ENCODE results near the gene HLA-DOA.

The HLA-DOA gene

GRCh38 chr6:33008944-33009861, at the start of gene HLA-DOA:
HLA-DOA (minus strand) TSS chr6:33009591.
- peak in 1 of 2 experiments; percentile 45 for DNase-seq

- DNase-seq = no peak
Measured at GRCh38 chr6:33057222-33058150, 48.1 kb upstream of the HLA-DOA start.

GRCh38 chr6:33053230-33053629, 43.8 kb upstream of the HLA-DOA start:
- no peak for DNase-seq

GRCh38 chr6:33052627-33053026, 43.2 kb upstream of the HLA-DOA start:
- DNase-seq = no peak

- DNase-seq = no peak
Measured at GRCh38 chr6:33050014-33050810, 40.8 kb upstream of the HLA-DOA start.

GRCh38 chr6:33049323-33050013, 40.1 kb upstream of the HLA-DOA start:
- no peak for DNase-seq

- DNase-seq = no peak
Measured at GRCh38 chr6:33040157-33040556, 30.8 kb upstream of the HLA-DOA start.

GRCh38 chr6:33036535-33036934, 27.1 kb upstream of the HLA-DOA start:
- no peak for DNase-seq

GRCh38 chr6:33034554-33034953, 25.2 kb upstream of the HLA-DOA start:
- DNase-seq = no peak

- no peak for DNase-seq
Measured at GRCh38 chr6:33030245-33030644, 20.9 kb upstream of the HLA-DOA start.

GRCh38 chr6:33029328-33030184, 20.2 kb upstream of the HLA-DOA start:
- peak in 1 of 2 experiments; percentile 23 for DNase-seq

GRCh38 chr6:33028220-33028849, 18.9 kb upstream of the HLA-DOA start:
- DNase-seq = no peak

GRCh38 chr6:33024521-33024920, 15.1 kb upstream of the HLA-DOA start:
- DNase-seq = peak; percentile 62 to 65

- no peak for DNase-seq
Measured at GRCh38 chr6:33023536-33023935, 14.1 kb upstream of the HLA-DOA start.

- no peak for DNase-seq
Measured at GRCh38 chr6:33021917-33022316, 12.5 kb upstream of the HLA-DOA start.

GRCh38 chr6:33019372-33019771, 10.0 kb upstream of the HLA-DOA start:
- no peak for DNase-seq

- peak in 1 of 2 experiments; percentile 51 for DNase-seq
Measured at GRCh38 chr6:33018904-33019303, 9.5 kb upstream of the HLA-DOA start.

- no peak for DNase-seq
Measured at GRCh38 chr6:33018418-33018817, 9.0 kb upstream of the HLA-DOA start.

GRCh38 chr6:33017694-33018353, 8.4 kb upstream of the HLA-DOA start:
- DNase-seq = no peak

- no peak for DNase-seq
Measured at GRCh38 chr6:33017018-33017417, 7.6 kb upstream of the HLA-DOA start.
